Neural crest cell (in vitro differentiated cells): ENCODE data around the gene OSCAR. TPM values are rescaled to one million over a fixed set of nuclear protein-coding genes. Genes with fewer than 3 reads are reported as not detected.
"Not testable (repeated sequence)": the region's sequence is repeated elsewhere in the genome, so short reads cannot be mapped to it uniquely, and the experiment has no call there.

Source experiments
- DNase-seq: peaks from one replicate; pipeline ENCODE4 v3.0.0; 2021; ENCODE audit warnings: low read depth, mixed read lengths, low spot score
- H3K27ac Mint-ChIP-seq: one replicate; pipeline ENCODE4 v1.8.0; 2021; ENCODE audit warnings: mild to moderate bottlenecking, mixed read lengths; ENCODE audit not compliant: unreplicated experiment
- H3K27me3 Mint-ChIP-seq: 2 replicates; pipeline ENCODE4 v1.8.0; 2021; ENCODE audit warnings: low read depth, mild to moderate bottlenecking, mixed read lengths
- H3K36me3 Mint-ChIP-seq: 2 replicates; pipeline ENCODE4 v1.8.0; 2021; ENCODE audit warnings: low read depth, mild to moderate bottlenecking, mixed read lengths
- H3K4me1 Mint-ChIP-seq: 2 replicates; pipeline ENCODE4 v1.8.0; 2021; ENCODE audit warnings: mixed read lengths
- H3K4me3 Mint-ChIP-seq: one replicate; pipeline ENCODE4 v1.8.0; 2021; ENCODE audit warnings: mild to moderate bottlenecking, mixed read lengths
- H3K9me3 Mint-ChIP-seq: 2 replicates; pipeline ENCODE4 v1.8.0; 2021; ENCODE audit warnings: mixed read lengths
- CTCF ChIP-seq: fragments of 200-600 bp; sonication (generic); conservative IDR thresholded peaks from 2 replicates; pipeline ENCODE4 v1.5.0; 2021; ENCODE audit warnings: antibody characterized with exemption, mild to moderate bottlenecking
- total RNA-seq: library from RNA; stranded (reverse); gene quantifications from 2 replicates; pipeline ENCODE4 v1.2.1, GENCODE V29; 2021

OSCAR gene
- total RNA-seq, 1 donor from 2014 or later = not detected

GRCh38 chr19:54102421-54103169 lies 2.0 kb upstream of the OSCAR start, which contains the start of gene NDUFA3:
NDUFA3 (plus strand) TSS chr19:54102855; CDS start chr19:54102879, 24 bp downstream.
- peak; percentile 92 for DNase-seq
- H3K4me3 Mint-ChIP-seq = peak within 1 kb of the TSS; percentile 94
- peaks cover 13% of the 10 kb centered on the region for H3K4me1 Mint-ChIP-seq
- TF ChIP-seq CTCF = no peak
- peaks cover 18% of the 10 kb centered on the region for H3K27me3 Mint-ChIP-seq
- peaks cover 3% of the 10 kb centered on the region for H3K36me3 Mint-ChIP-seq
- no peaks in the 10 kb centered on the region for H3K9me3 Mint-ChIP-seq
- H3K27ac Mint-ChIP-seq = peak within 1 kb of the TSS; percentile 96

GRCh38 chr19:54099903-54100255 lies 724 bp downstream of the OSCAR start:
- H3K36me3 Mint-ChIP-seq, H3K4me3 Mint-ChIP-seq, H3K9me3 Mint-ChIP-seq, DNase-seq, H3K27ac Mint-ChIP-seq: not testable (repeated sequence)
- Mint-ChIP-seq H3K4me1 (peaks cover 15% of the 10 kb centered on the region), H3K27me3 (peaks cover 41% of the 10 kb centered on the region)

GRCh38 chr19:54099190-54099902 lies 1.3 kb downstream of the OSCAR start:
- Mint-ChIP-seq H3K27ac (no peak overlapping the region), H3K9me3 (no peaks in the 10 kb centered on the region), H3K36me3 (no peaks in the 10 kb centered on the region), H3K27me3 (peaks cover 46% of the 10 kb centered on the region), H3K4me3 (no peak overlapping the region), H3K4me1 (peaks cover 15% of the 10 kb centered on the region)
- DNase-seq = no peak
- TF ChIP-seq CTCF = no peak

GRCh38 chr19:54096617-54097106 lies 3.9 kb downstream of the OSCAR start:
- TF ChIP-seq CTCF = no peak
- H3K36me3 Mint-ChIP-seq = no peaks in the 10 kb centered on the region
- H3K9me3 Mint-ChIP-seq = peaks cover 2% of the 10 kb centered on the region
- H3K4me1 Mint-ChIP-seq = peaks cover 5% of the 10 kb centered on the region
- no peak overlapping the region for H3K4me3 Mint-ChIP-seq
- H3K27ac Mint-ChIP-seq = no peak overlapping the region
- DNase-seq = no peak
- peaks cover 56% of the 10 kb centered on the region for H3K27me3 Mint-ChIP-seq

GRCh38 chr19:54095859-54096616 lies 4.6 kb downstream of the OSCAR start:
- not testable (repeated sequence) for H3K4me1 Mint-ChIP-seq, H3K36me3 Mint-ChIP-seq, H3K27ac Mint-ChIP-seq, H3K9me3 Mint-ChIP-seq, H3K4me3 Mint-ChIP-seq
- peak; percentile 46 for DNase-seq
- H3K27me3 Mint-ChIP-seq = peaks cover 61% of the 10 kb centered on the region

- peaks cover 63% of the 10 kb centered on the region for H3K27me3 Mint-ChIP-seq
Measured at GRCh38 chr19:54095136-54095858, 5.3 kb downstream of the OSCAR start.

More at GRCh38 chr19:54095136-54095858, 5.3 kb downstream of the OSCAR start:
- TF ChIP-seq CTCF = no peak
- Mint-ChIP-seq H3K36me3 (no peaks in the 10 kb centered on the region), H3K4me1 (peaks cover 5% of the 10 kb centered on the region), H3K9me3 (peaks cover 2% of the 10 kb centered on the region), H3K27ac (no peak overlapping the region), H3K4me3 (no peak overlapping the region)
- no peak for DNase-seq
